ENCODE data around the gene HABP2.

HABP2 gene

DNA sequence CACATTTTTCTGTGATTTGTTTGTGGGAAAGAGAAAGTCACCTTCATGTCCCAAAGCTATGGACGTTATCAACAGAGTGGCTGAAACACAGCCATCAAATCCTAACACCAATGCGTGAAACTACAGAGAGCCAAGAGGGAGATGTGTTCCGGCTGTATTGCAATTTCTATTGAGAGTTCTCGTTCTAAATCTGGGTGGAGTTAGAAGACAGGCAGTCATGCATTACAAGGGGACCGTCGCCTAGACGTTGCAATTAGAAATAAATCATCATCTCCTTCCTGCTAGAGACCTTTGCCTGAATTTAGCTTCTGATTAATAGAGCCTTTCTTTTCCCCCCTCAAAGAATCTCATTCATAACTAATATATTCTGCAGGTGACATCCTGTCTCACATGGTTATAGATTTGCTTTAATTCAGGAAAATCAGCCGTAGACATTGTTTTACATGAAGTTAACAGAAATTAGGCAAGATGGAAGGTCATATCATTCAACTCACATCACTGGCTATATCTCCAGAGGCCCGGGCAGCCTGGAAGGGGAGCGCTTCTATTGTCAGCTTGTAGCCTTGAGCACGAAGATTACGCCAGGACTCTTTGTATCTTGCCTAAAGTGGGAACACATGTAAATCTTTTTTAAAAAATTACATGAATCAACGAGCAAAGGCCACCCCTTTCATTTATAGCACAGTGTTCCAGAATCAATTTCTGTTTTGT is 52.6 kb downstream of the HABP2 start:
- no peak for DNase-seq

DNA sequence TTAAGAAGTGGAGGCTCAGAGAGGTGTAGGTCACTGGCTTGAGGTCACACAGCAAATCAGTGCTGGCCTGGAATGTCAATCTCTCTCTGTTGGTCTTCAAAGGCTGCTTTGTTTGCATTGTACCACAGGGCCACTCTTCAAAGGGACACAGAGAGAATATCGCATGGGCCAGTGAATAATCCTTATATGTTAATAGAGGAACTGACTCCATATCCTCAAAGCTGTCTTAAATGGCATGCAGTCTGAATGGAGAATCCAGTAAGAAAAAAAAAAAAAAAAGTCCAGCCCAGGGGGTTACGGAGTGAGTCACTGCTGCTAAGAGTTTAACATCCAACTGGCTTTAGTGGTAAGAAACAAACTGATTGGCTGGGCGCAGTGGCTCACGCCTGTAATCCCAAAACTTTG is 56.9 kb downstream of the HABP2 start:
- no peak for DNase-seq

DNA sequence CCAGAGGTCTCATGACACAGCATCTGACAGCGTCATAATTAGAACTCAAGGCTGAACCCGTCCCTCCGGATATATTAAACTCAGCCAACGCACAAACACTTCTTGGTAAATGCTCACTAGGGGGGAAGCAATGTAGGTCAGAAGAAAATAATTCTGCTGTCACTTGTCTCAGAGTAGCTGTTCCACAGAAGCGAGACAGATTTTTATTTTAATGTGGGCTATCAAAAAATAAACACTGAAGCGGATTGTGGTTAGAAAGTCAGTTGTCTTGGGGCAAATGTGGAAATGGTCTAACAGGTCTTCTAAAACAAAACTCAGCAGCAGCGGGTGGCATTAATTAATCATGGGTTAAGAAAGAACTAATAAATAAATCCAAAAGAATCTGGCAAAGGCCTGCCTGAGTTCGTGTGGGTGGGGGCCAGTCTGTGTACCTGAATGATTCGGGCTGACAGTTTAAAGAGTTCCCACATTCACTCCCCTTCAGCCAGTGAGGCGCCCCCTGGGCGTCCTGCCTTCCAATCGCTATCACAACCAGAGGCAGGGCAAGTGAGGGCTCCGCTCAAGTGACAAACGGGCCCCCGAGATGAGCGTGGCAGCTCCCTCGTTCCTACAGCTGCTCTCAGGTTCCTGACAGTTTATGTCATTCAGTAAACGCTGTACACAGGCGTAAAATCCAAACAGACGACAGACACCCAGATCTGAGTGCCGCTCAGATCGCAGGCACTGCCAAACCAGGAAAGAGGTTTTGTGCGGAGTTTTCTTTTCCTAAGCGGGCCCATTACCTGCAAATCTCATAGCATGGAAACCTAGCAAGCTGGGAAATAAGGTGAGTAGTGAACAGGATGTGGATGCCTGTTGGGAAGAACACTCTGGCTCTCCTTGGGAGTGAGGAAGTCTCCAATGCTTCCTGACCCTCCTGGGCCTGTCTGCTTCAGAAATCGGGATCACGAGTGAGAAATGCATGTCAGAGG is 58.1 kb downstream of the HABP2 start:
- no peak for DNase-seq

DNA sequence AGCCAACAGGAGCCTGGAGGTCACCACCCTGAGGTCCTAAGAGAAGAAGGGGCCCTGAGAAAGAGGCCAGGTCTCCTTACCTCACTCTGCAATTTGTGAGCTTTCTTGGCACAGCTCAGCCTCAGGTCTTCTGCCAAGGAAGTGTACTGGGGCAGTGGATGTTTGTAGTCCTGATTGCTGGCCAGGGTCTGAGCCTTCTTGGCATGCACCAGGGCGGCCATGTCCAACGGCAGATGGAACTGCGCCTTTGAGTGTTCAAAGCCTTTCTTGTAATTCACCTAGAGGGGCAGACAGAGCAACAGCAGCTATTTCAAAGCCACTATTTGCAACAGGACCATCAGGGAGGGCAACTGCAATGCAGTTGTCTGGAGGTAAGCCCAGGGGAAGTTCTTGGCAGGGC is 59.3 kb downstream of the HABP2 start:
- DNase-seq, result no peak

DNA sequence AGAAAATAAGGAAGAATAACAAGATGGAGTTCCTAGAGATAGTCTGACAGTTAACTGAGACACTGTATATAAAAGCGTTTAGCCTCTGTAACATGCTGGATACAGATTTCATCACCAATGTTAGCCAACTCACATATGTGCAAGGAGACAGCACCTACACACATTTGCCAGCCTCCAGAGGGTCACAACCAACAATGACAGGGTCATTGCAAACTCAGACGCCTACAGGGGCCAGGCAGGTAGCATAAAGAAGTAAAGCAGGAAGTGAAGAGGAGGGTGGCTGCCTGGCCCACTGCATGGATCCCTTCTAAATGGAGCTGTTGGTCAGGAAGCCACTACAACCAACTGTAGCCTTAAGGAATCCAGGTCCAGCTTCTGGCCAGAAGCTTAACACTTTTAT is 60.6 kb downstream of the HABP2 start:
- DNase-seq, result peak; percentile 24 to 25

DNA sequence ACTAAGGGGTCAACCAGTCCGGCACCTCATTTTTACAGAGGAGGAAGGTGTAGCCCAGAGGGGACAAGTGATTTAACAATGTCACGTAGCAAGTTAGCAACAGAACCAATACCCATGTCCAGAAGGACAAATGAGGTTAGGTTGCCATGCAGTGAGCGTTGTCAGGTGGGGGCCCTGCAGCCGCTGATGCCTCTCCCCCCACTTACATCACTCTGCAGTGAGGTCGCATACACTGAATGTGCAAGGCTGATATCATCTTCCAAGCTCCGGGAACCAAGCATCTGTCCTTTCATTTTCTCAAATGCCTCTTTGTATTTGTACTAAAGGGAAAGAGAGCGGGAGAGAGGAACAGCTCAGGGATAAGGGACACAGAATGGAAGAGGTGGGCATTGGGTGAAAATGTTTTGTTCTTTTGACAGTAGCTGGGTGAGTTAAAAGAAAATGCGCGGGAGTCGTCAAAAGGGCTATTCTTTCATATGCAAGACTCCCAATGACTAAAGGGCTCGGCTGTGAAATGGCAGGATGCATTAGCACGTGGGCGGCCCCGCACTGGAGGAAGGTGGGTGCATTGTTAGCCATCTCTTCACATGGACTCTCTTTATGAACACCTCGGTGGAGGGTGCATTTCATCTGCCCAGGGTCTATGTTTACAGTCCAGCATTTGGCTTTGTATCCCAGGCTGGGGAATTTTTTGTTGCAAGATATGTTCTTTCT is 61.3 kb downstream of the HABP2 start:
- no peak for DNase-seq

DNA sequence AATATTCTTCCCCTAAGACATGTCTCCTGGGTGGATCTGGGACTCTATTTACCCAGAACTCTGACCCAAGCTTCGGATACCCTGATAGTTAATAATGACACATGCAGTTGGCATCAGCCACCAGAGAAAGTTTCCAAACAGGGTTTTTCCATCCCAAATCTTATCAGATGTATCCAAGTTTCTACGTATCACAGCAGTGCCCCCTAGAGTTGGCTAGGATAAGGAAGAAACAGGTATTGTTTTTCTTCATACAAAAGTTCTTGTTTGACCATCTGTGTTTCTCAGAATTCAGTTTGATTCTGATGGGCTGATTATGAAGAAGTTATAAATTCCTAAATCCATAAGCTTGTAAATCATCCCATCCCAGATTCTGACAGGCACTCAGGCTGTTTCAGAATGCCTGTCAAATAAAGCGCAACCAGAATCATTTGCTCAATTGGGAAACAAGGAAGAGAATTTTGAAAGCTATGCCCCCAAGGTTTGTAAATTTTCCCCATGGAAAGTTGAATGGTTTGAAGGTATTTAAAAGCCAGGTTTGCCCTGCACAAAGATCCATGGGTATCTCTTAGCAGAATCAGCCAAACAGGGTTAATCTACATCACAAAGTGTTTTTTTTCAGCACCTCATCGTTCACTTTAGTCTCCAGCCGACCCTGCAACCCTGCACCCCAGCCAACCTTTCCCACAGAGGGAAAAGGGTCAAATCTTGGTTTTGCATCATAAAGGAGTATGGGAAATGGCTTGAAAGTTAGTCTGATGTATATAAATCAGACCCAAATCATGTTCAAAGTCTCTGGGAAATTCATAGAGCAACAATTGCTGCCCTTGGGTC is 63.6 kb downstream of the HABP2 start:
- no peak for DNase-seq

DNA sequence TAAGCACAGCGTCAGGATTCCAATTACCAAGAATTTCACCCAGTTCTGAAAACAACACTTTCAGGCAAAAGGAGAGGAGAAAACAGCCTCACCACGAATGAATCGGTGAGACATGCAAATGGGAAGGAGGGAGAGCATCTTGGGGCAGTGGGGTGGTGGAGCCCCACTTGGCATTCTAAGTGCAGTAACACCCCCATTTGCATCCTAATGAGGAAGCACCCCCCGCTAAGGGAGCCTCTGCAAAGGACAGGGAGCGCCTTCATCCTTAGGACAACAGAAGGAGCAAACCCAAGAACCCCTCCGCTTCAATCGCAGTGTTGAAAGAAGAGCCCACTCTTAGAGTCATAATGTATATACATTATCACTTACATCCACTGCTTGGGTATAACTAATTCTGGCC is 64.2 kb downstream of the HABP2 start:
- no peak for DNase-seq

DNA sequence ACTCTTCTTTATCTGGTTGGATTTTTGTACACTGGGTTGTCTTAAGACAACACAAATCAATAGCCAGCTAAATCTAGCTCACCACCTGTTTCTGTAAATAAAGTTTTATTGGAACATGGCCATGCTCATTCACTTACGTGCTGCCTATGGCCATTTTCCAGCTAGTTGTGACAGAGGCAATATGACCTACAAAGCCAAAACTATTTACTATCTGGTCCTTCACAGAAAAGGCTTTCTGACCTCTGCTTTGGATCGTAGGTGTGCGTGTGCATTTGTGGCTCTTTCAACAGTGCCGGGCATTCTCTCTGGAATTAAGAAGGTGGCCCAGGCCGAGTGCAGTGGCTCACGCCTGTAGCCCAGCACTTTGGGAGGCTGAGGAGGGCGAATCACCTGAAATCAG is 65.5 kb downstream of the HABP2 start:
- no peak for DNase-seq

DNA sequence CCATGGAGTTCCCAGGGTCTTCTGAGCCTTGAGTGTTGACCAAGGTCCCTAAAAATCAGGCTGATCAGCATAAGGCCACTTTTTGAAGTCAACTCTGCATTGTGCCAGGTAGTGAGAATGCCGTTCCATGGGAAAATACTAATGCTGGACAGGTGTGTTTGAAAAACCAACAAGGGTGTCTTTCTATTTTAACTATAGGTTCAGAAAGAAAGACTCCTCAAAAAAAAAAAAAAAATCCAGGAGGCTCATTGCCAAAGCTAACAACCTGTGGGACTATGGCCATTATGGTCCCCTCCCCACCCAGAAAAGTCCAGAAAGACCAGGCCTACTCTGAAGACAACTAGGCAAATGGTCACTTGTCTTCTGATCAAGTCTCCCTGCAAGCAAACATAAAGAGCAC is 66.5 kb downstream of the HABP2 start:
- no peak for DNase-seq

DNA sequence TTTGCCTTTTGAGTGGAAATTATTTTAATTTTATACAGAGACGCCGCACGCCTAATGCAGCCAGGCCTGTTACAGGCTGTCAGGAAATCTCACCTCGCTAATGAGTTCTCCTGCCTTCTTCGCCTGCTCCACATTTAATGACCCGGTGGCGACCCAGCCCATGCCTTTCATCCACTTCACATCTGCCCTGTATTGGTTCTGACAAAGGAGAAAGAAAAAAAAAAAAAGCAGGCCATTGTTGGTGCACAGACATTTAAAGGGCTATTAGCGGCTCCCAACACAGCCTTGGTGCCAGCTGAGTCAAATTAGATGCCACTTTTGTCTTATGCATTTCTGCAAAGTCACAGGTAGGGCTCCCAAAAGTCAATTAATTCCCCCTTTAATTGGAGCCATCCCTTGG is 67.7 kb downstream of the HABP2 start:
- DNase-seq, result no peak

DNA sequence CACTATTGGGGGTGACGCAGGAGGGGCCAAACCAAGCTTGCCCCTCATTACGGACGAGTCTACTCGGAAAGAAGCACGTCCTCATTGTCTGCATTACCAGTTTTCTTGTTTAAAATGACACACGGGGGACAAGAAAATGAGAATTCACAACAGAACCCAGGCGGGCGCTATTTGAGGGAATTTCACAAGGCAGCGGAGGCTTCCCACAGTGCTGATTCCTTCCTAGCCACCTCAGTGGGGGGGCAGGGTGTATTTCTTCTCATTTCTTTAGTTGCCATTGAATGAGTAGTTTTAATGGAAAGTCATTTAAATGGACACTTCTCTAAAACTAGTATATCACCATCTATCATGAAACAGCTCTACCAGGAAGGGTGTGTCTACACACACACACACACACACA is 68.1 kb downstream of the HABP2 start:
- DNase-seq, result no peak

DNA sequence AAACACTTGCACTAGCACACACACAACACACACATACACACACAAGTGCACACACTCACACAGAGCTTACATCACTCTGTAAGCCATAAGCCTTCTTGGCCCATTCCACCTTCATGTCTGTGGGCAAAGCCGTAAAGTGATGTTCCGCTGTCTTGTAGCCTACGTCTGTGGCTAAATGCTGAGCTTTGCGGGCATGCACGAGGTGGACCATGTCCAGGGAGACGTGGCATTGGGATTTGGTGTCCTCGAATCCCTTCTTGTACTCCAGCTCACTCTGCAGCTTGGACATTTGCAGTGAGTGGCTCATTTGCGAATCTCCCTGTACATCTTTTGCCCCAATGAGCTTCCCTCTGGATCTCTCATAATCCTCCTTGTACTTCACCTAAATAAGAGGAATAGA is 68.9 kb downstream of the HABP2 start:
- no peak for DNase-seq

DNA sequence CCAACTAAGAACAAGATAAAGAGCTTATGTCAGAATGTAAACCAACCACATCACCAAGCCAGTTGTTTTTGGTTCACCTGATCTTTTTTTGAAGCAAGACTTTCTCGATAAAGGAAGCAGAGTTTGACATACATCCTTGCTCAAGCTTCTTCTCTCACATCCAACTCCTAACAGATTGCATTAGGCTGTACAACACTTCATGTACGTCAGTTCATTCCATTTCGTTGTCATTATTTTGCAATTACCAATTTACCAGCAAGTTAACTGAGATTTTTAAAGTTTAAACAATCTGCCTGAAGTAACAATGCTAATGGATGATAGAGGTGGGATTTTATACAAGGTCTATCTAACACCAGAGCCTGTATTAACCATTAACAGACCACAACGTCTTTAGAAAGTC is 70.0 kb downstream of the HABP2 start:
- DNase-seq, result no peak

DNA sequence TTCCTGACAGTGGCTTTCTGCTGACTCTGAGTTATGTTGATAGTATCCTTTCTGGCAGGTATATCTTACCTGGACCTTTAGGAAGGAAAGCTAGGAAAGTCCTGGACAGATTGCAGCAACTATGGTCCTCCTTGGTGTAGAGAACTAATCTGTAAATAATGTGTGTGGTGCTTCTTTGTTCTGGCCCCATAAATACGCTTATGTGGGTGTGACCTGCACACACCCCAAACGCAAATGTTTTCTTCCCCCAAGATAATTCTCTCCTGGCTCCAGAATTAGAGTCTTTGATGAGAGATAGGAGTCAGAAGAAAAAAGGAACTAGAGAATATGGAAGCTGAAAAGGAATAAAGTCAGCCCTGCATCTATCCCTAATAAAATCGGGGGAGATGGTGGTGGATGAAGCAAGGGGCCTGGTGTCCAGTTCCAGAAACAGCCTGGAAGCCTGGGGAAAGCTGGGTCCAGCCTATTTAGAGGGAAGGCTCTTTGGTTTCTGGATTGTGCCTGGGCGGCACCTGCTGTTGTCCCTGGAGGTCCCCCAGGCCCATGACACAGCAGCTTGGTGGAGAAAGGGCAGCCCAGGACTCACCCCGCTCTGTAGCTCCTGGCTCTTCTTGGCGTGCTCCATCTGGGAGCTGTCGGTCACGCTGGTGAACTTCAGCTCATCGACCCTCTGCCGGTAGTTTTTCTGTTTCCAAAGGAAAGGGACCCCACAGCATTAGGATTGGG is 72.8 kb downstream of the HABP2 start:
- DNase-seq, result no peak

DNA sequence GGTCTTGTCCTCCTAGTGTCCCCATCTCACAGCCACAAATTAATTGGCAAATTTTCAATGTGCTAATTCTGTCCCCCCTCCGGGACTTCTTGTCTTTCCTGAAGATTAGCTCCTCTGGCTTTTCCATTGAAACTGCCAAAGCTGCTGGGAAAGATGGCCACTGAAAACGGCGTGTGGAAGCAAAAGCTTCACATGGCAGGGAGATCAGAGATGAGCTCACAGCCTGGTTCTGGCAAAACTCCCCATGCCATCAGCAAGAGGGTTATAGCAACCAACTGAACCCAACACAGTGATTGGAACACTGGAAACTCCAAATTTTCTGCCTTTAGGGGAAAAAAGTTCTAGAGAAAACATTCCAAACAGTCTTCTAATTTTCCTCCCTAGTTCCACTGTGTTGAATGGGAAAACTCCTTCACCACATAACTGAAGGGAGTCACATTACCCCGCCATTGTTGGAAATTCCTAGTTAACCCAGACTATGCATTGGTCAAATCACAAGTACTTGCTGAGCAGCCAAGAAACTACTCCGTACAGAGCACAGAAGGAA is 74.0 kb downstream of the HABP2 start:
- no peak for DNase-seq

DNA sequence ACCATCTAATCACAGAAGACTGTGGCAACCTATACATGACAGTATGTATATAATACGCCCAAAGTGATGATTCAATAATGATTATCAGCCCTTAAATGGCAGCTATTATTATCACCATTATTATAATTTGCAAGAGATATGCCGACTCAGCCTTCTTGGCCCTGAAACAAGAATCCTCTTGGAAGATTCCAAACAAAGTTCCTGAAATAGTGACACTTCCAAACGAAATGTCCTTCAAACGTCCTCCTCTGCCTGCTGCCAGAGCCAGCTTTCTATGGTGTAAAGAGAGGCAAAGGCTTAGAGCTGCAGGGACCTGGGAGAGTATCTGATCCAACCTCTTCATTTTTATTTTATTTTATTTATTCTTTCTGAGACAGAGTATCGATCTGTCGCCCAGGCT is 75.0 kb downstream of the HABP2 start:
- DNase-seq, result no peak

DNA sequence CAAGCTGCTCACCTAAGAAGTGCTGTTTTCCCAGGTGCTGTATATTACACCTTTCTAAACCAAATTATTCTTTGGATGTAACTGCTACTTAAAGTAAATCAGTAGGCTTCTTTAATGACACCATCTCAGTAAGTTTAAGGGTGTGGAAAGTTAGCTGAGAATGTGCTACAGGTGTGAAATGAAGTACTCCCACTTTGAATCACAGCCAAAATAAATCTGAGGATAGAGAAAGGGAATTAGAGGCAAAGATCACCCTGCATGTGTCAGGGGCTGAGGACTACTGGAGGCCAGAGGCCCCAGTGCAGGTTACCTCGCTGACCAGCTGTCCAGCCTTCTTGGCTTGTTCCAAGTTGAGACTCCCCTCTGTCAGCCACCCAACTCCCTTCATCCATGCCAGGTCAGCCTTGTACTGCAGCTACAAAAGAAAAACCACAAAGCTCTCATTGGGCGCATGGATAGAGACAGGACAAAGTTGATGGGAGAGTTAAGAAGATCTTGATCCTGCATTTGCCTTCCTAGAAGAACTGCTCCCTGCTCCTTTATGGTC is 75.8 kb downstream of the HABP2 start:
- DNase-seq, result no peak

DNA sequence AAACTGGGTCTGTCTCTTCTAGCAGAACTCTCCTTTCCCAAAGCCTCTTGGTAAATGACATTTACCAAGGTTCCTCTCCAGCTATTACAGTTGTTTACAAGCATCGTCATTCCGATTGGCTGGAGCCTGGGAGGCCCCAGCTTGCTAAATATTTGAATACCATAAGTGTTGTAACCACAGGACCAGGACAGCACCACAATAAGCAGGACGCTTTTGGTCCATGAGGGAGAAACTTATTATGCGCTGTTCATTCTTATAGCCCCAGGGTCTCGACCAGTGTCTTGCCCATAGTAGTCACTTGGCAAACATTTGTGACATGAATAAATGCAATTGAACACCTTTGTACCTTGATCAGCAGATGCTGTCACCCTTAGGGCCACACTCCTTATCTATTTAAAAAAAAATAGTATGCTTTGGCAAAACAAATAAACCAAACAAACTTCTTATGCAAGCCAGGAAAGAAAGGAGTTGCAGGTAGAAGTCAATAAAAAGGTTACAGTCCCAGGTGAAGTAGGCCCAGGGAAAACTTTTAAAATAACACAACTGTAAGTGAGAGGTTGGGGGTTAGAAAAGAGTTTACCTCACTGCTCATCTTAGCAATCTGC is 78.2 kb downstream of the HABP2 start:
- DNase-seq, result no peak

DNA sequence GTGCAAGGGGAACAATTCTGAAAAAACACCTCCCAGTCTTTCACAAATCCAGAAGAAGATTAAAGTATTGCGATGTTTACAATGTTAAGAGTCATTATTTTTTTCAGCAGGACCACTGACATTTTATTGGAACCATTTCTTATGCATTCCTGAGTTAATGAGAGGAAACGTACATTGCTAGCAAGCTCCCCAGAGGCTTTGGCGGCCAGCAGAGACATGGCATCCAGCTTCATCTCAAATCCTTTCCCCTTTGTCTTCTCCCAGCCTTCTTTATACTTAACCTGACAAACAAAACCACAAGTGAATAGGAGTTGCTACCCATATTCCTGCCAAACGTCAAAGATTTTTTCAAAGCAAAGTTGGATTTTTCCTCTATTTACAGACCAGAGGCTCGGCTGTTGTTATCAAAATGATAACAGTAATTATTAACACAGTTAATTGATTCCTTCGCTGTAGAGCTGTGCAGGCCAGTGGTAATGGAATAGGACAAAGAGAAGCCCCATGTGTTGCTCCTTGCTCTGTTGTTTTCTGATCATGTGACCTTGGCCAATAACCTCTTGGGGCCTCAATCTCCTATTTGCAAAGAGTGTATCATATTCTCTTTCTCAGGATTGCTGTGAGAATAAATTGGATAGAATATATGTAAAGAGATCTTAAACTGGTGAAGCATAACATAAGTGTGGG is 79.0 kb downstream of the HABP2 start:
- DNase-seq, result no peak
